SHP77 (cell line): ENCODE data around the gene IRAK1.
"Not testable (repeated sequence)": the region's sequence is repeated elsewhere in the genome, so short reads cannot be mapped to it uniquely, and the experiment has no call there.

Source experiments
- DNase-seq, 2 experiments: peaks; one replicate each; lab custom pipeline; 2025; lab: John Stamatoyannopoulos, UW

IRAK1 gene

DNA sequence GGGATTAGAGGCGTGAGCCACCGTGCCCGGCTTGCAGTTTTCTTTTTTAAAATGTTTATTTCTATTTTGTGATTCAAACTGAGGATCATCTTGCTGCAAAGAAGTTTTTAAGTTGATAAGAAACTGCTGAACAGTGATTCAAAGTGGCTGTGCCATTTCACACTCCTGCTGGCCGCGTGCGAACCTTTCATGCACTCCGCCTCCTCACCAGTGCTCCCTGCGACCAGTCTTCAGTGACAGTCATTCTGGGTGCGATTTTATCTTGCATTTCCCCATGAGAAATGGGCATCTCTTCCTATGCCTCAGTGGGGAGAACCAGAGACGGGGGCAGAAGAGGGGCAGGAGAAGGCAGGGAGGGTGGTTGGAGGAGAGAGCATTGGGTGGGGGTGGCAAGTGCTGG lies 25.7 kb downstream of the IRAK1 start:
- no peak for DNase-seq

DNA sequence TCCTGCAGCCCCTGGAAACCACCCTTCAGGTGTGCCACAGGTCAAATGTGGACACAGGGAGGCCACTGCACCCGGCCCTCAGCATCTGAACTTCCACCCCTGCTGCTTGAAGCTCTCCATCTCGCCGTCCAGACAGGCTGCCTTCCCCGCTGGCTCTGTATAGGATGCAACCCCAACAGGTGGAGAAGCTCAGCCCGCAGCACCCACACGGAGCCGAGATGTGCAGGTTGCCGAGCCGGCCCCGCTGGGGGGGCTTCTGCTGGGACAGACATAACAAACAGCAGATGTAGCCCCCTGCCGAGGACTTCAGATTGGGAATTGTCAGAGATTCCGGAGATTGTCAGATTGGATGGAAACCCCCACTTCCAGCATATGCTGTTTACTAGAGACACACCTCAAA lies 26.6 kb downstream of the IRAK1 start:
- no peak for DNase-seq

DNA sequence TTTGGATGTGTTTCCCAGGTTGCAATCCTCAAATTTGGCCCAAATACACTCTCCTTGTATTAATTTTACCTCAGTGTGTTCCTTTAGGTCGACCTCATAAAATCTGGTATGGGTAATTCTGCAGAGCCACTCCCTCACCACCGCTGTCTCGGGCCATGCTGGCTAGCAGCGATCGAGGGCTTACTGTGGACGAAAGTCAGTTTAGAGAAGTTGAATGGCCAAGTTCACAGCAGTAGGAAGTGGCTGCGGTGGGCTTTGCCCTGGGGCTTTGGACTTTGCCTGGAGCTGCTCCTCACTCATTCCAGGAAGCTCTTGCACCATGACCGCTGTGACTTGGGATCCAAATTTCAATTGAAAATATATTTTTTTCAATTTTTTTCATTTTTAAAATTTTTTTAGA lies 27.5 kb downstream of the IRAK1 start:
- no peak for DNase-seq

DNA sequence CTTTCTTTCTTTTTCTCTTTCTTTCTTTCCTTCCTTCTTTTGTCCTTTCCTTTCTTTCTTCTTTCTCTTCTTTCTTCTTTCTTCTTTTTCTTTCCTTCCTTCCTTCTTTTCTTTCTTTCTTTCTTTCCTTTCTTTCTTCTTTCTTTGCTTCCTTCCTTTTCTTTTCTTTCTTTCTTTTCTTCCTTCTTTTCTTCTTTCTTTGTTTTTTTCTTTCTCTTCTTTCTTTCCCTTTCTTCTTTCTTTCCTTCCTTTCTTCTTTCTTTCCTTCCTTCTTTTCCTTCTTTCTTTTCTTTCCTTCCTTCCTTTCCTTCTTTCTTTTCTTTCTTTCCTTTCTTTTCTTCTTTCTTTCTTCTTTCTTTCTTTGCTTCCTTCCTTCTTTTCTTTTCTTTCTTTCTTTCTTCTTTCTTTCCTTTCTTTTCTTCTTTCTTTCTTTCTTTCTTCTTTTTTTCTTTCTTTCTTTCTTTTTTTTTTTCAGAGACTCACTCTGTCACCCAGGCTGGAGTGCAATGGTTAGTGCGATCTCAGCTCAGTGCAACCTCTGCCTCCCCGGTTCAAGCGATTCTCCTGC lies 28.6 kb downstream of the IRAK1 start:
- no peak for DNase-seq

DNA sequence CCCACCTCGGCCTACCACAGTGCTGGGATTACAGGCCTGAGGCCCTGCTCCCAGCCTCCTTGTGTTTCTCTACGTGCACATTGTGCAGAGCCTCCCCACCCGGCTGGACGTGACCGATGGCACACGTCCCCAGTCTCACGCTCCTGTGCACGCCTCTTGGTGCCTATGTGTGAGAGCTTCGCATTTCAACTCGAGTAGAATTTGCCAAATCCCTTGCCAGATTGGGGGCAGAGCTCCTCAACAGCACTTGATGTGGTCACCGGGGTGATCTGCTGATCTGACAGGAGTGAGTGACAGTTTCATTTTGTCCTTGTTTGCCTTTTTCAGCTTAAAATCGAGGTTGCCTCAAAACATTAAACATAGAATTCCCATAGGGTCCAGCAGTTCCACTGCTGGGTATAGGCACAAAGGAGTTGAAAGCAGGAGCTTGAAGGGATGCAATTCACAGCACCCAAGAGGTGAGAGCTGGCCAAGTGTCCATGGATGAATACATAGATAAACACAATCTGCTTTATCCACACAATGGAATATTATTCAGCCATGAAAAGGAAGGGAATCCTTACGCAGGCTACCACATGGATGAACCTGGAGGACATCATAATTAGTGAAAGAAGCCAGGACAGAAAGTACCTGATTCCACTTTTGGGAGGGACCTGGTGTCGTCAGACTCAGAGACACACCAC lies 29.6 kb downstream of the IRAK1 start:
- DNase-seq: no peak

DNA sequence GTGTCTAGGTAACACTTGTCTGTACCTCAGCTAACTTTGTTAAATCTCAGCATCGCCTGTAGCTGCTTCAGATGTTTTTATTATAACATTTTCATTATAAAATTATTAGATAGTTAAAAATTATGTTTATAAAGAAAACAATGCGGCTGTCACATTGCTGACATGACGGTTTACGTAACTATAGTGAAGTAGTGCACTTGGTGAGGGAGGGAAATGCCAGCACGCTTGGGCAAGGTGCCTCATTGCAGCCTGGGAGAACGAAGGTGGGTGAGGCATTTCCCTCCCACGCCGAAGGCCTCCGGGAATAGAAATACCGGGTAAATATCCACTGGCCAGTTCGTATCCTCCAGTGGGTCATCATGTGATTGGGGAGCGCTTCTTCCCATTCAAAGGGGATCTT lies 31.2 kb downstream of the IRAK1 start:
- DNase-seq: no peak

DNA sequence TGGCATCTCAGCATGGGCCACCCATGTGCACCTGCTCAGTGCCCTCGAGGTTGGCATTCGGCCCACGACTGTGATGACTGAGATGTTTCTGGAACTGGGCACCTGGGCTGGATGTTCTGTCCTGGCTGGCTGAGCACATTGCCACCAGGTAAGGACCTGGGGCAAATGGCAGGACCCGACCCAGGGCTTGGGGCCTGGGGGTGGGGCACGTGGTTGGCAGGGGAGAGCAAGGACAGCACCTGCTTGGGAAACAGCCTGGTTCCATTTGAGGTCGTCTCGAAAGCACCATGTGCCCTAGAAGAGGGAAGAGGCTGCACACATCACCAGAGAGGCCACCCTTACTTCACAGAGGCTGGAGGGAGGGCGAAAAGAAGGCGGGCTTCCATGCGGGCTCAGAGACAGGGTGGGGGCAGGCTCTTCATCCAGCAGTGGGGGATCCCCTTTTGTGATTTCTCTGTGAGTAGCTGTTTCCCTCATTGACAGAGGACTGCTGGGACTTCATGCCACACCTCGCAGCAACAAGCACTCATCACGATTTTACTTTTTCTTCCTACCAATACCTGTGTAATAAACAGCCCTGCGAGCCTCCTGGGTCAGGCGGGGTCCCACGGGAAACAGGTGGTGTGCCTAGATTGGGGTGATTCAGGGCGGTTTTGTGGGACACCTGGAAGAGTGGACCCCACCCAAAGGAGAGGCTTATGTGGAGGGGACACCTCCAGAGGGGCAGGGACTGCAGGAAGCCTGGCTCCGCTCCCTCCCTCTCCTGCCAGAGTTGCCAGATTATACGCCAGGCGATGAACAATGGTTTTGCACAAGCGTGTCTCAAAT lies 35.1 kb downstream of the IRAK1 start:
- no peak for DNase-seq

DNA sequence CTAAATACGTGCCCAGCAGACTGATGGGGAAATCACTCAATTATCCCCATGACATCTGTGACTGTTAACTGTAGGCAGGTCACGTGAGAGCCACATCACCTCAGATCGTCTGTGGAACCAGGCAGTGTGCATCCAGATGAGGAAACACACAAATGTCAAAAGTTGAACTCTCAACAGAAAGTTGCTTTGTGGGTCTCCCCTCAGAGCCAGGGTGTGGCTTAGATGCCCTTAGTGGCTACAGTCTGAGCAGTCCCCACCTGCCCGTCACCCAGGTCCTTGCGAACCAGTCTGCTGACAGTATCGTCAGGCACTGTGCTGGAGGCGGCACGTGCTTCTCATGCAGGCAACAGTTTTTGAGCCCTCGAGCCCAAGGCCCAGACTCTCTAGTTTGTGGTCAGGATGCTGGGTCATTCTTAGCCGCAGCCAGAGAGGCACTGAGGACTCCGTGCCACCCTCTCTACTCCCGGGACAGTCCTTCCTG lies 36.3 kb downstream of the IRAK1 start:
- DNase-seq: no peak

DNA sequence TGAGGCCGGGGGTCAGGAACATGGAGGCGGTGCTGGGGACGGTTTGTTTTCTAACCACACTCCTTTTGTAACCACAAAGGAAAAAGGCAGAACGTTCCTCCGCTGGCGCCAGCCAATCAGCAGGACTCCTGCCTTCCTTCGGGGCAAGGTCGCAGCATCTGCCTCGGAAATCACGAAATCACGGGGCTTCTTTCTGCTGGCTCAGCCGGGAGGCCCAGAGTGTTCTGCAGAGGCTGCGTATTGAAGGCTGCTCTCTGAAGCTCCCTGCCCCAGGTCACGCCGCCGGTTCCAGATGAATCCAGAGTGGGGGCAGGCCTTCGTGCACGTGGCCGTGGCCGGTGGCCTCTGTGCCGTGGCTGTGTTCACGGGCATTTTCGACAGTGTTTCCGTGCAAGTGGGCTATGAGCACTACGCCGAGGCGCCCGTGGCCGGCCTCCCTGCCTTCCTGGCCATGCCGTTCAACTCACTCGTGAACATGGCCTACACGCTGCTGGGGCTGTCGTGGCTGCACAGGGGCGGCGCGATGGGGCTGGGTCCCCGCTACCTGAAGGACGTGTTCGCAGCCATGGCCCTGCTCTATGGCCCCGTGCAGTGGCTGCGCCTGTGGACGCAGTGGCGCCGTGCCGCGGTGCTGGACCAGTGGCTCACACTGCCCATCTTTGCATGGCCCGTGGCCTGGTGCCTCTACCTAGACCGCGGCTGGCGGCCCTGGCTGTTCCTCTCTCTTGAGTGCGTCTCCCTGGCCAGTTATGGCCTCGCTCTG lies 37.8 kb downstream of the IRAK1 start:
- no peak for DNase-seq

DNA sequence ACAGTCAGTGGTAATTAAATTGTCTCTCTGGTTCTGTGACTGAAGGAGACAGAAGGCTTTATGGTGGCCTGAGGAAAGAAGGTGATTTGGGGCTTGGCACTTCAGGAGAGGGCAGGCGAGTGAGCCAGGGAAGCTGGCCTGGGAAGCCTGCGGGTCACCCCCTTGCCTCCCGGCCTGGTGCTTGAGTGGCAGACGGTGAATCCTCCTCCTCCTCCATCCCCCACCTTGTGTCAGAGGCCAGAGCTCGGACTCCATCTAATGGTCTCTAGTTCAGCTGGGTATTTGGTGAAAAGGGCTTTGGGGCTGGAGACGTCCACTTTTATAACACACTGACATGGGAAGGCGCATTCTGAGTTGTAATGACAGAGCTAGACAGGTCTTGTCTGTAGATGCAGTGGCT lies 38.5 kb downstream of the IRAK1 start:
- no peak for DNase-seq

DNA sequence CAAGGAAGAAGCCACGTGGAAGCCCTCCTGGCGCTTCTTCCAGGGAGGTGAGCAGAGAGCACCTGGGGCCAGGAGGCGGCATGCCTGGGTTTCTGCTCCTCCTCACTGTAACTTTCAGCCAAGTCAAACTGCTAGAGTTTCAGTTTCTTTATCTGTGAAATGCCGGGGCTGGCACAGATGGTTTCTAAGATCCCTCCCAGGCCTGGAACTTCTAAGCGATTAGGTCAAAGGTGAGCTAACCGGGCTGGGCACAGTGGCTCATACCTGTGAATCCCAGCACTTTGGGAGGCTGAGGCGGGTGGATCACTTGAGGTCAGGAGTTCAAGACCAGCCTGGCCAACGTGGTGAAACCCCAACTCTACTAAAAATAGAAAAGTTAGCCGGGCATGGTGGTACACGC lies 39.3 kb downstream of the IRAK1 start:
- DNase-seq: not testable (repeated sequence)

DNA sequence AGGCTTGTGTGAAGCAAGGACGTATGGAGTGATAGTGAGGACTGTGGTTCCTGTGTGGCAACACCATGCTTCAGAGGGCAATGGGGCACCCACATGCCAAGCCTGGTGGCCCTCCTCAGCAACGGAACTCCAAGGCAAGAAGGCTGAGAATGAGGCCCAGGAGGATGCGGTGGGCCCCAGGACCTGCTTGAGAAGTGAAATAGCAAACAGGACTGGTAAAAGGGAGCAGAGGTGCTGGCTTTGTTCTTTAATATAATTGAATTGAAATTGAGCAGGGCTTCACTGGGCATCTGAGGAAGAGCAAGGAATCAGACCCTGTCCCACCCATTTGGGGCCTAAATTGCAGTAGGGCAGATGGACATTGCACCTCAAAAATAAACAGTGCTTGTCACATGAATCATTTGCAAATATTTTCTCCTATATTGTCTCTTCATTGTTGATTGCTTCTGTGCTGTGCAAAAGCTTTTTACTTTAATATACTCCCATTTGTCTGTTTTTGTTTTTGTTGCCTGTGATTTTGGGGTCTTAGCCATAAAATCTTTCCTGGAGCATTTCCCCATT lies 44.9 kb downstream of the IRAK1 start:
- DNase-seq: no peak

DNA sequence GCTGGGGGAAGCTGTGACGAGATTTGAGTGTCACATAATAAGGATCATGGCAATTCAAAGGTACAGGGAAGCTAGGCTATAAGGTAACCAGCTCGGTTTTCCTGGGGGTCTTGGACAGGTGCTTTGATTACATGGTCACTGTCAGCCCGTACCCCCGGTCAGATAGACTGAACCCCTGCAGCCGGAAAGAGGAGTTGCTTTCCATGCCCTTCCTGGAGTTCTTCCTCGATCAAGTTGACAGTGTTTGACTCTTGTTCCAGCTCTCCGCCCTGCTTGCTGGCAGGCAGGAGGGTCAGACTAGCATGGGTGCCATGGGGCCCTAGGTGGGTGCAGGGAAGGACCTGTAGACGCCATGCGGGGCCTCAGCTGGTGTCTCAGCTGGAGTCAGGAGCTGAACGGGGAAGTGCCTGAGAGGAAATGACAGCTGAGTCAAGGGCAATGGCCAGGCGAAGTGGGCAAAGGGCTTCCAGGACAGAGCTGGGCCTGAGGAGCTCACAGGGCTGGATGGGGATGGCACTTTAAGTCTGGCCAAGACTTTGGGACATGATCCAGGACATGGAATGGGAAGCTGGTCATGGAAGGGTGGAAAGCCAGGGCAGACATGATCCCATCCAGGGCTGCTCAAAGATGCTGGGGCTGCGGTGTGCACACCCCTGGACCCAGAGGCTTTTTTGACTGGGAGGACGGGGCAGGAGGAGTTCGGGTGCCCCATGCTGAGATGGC lies 45.5 kb downstream of the IRAK1 start:
- DNase-seq: peak in 1 of 2 experiments; percentile 5

DNA sequence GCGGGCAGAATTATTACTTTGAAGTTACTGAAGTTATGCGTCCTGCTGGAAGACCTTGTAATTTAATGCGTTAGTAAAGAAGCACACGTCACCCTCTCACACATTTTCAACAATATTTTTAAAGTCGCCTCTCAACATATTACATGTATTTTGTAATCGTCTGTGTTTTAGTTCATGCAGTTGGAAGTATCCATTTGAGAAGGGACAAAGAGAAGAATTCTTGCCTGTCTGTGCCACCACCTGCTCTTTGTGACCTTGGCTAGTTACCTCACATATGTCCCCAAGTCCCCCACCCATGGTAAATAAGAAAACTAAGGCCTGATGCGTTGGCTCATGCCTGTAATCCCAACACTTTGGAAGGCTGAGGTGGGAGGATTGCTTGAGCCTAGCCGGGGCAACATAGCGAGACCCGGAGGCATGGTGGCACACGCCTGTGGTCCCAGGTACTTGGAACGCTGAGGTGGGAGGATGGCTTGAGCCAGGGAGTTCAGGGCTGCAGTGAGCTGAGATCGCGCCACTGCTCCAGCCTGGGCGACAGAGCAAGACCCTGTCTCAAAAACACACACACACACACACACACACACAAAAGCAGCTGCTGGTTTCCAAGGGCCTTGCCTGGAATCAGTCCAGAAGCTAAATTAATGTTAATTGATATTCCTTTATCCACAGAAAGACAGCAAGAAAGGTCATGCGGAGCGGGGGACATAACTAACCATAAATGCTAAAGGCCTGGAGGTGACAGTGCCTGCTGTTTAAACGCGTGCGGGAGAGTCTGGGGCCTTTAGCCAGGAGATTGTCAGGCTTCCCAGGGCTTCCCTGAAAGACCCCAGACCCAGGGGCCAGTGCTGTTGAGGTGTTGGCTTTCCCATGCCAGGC lies 46.3 kb downstream of the IRAK1 start:
- DNase-seq: no peak

DNA sequence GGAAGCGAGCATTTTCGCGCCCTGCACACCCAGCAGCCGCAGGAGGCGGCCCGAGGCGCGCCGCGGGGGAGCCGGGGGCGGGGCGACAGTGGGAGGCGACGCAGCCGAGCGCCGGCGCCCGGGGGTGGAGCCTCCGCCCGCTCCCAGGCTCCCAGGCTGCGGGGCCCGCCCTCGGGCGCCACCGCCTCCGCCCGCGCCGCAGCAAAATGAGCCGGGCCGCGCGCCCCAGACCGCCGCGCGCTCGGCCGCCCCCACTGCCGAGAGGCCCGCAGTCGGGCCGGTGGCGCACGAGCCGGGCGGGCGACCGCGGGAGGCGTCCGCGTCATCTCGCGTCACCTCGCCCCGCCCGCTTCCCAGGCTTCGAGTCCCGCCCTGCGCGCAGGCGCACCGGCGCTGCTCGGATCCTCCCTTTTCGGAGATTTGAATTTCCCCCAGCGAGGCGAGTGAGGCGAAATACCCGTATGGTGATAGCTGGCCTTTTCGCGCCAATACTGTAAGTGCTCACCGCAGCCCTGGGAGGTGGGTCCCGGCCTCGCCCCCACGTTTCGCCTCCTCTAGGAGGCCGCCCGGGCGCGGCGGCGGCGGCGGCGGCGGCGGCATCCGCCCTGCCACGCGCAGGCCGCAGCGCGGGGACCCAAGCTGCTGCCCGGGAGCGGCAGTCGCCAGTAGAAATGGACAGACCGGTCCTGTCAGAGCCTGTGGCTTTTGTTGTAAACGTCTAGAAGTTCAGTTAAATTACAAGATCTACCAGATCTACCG lies 47.2 kb downstream of the IRAK1 start, which contains the start of gene TMEM187:
TMEM187 (plus strand) TSS at position 387 of the 759 bp plus-strand sequence. CDS start 9,309 bp downstream, outside the sequence.
- peak; percentile 83 to 85 for DNase-seq

DNA sequence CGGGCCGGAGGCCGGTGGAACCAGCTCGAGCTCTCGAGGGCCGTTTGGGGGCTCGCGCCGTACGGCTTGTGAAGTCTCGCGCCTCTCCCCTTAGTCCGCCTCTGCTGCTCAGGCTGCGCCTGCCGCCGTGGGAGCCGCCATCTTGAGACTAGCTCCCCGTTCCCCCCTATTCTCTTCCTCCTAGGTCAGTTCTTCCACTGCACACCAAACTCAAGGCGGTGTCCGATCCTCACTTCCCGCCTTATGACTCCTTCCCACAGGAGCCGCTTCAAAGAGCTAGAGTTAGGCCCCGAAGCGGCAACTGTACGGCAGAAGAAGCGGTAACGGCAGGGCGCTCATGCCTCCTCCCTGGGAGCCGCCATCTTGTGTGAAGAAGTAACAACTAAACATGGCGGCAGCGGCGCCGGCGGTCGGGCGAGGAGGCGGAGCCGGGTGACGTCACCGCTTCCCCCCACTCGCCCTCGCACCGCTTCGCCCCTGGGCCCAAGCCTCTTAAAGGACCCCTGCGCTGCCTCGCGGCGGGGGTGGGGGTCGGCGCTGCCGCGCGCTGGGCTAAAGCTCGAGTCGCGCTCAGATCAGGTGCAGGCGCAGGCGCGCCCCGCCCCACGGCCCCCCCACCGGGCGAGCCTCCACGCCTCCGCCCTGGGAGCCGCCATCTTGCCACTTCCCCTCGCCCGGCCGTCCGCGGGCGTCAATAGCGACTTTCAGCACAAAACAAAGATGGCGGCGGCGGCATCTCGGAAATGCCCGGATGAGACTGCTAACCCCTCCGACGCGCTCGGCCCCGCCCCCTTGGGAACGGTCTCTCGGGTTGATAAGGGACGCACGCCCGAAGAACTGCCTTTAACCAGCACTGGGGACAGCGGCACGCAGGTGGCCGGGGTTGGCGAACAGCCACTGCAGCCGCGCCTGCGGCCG lies 48.0 kb downstream of the IRAK1 start, which contains the start of gene HCFC1:
HCFC1 (minus strand) TSS at position 369 of the 918 bp plus-strand sequence. CDS start 978 bp downstream, outside the sequence.
- peak; percentile 78 to 84 for DNase-seq

DNA sequence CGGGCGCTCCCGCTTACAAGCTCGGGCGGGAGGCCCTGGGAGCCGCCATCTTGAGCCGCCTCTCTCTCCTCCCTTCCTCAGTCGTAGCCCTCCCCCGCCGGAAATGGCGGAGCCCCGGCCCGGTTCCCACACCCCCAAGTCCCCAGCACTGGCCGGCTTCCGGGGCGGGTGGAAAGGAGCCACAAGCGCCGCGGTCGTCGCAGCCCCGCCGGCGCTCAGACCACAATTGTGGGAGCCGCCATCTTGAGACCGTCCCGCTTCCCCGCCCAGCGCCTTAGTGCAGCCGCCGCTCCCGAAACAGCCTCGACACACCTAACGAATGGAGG lies 48.6 kb downstream of the IRAK1 start:
- DNase-seq: peak; percentile 42 to 46
